Lung (tissue), 12 donors: Measurements from ENCODE around the gene MLLT1. TPM values are rescaled to one million over a fixed set of nuclear protein-coding genes. Genes with fewer than 3 reads are reported as not detected.

ENCODE experiments used
- ATAC-seq: fragments of 200-7000 bp; cut with Tn5 transposase; one replicate; pipeline ENCODE4 v1.9.1; 2020; ENCODE audit warnings: moderate number of reproducible peaks; ENCODE audit not compliant: insufficient read depth, low FRiP score
- DNase-seq, 3 donors: peaks; one replicate each; pipeline ENCODE4 v3.0.0-alpha.2; 2013 to 2017
- H3K27ac ChIP-seq, 2 donors: one replicate each; pipeline ENCODE4 v1.5.1; 2013; ENCODE audit warnings: mild to moderate bottlenecking in 2 of 2, moderate library complexity in 2 of 2, control low read depth in 1 of 2, inconsistent platforms in 1 of 2, low read depth in 1 of 2, low read length in 1 of 2
- H3K27me3 ChIP-seq, 3 donors: one replicate each; pipeline ENCODE4 v1.5.1; 2013; ENCODE audit warnings: low read length in 2 of 3; ENCODE audit not compliant: control insufficient read depth in 3 of 3, insufficient read depth in 3 of 3
- H3K36me3 ChIP-seq, 4 donors: one replicate each; pipeline ENCODE4 v1.5.1; 2013; ENCODE audit warnings: low read length in 4 of 4, mild to moderate bottlenecking in 1 of 4, moderate library complexity in 1 of 4; ENCODE audit not compliant: control insufficient read depth in 4 of 4, insufficient read depth in 4 of 4
- H3K4me1 ChIP-seq, 5 donors: one replicate each; pipeline ENCODE4 v1.5.1; 2013; ENCODE audit warnings: low read length in 5 of 5, mild to moderate bottlenecking in 2 of 5, moderate library complexity in 1 of 5; ENCODE audit not compliant: control insufficient read depth in 5 of 5, insufficient read depth in 5 of 5
- H3K4me3 ChIP-seq: one replicate; pipeline ENCODE4 v1.5.1; 2013; ENCODE audit warnings: mild to moderate bottlenecking, control low read depth, moderate library complexity
- H3K9ac ChIP-seq, 2 donors: one replicate each; pipeline ENCODE4 v1.5.1; 2013; ENCODE audit warnings: low read length in 2 of 2, control low read depth in 1 of 2; ENCODE audit not compliant: insufficient read depth in 1 of 2
- H3K9me3 ChIP-seq, 4 donors: one replicate each; pipeline ENCODE4 v1.5.1; 2013; ENCODE audit warnings: low read length in 3 of 4, mild to moderate bottlenecking in 1 of 4, moderate library complexity in 1 of 4; ENCODE audit not compliant: control insufficient read depth in 4 of 4, insufficient read depth in 3 of 4
- WGBS, 2 donors: extraction: QIAGEN DNeasy Blood & Tissue Kit; methylation state at CpG; one replicate each; pipeline ENCODE4 v1.1.7; 2013; 5-methylcytosine and 5-hydroxymethylcytosine counted together
- polyA plus RNA-seq, 2 donors: library from polyadenylated mRNA; stranded (reverse); fragments of 200-250 nt; gene quantifications; one replicate each; pipeline ENCODE4 v1.2.1, GENCODE V29; 2013
- total RNA-seq, 2 donors: library from RNA; depleted of rRNA in 1 of 2; stranded (reverse); fragments of >200 nt in 1 of 2; gene quantifications; one replicate each; pipeline ENCODE4 v1.2.1, GENCODE V29; 2014 to 2021
- TF ChIP-seq, protein P1 (sequence below): IDR thresholded peaks from 2 replicates; pipeline ENCODE4 v1.5.1; 2012; ENCODE audit warnings: mild to moderate bottlenecking; ENCODE audit errors: control extremely low read depth, extremely low read depth
- donor health status: control.
- donor health status: control.
- donor health status: Bipolar disorder and iron deficiency.
- donor health status: healthy.
- donor health status: DM: yes; HTN: yes; CAD: no.

MLLT1 gene
- total and polyA plus RNA-seq, 4 donors = 24.8 to 120 (median 36.2) TPM

DNA sequence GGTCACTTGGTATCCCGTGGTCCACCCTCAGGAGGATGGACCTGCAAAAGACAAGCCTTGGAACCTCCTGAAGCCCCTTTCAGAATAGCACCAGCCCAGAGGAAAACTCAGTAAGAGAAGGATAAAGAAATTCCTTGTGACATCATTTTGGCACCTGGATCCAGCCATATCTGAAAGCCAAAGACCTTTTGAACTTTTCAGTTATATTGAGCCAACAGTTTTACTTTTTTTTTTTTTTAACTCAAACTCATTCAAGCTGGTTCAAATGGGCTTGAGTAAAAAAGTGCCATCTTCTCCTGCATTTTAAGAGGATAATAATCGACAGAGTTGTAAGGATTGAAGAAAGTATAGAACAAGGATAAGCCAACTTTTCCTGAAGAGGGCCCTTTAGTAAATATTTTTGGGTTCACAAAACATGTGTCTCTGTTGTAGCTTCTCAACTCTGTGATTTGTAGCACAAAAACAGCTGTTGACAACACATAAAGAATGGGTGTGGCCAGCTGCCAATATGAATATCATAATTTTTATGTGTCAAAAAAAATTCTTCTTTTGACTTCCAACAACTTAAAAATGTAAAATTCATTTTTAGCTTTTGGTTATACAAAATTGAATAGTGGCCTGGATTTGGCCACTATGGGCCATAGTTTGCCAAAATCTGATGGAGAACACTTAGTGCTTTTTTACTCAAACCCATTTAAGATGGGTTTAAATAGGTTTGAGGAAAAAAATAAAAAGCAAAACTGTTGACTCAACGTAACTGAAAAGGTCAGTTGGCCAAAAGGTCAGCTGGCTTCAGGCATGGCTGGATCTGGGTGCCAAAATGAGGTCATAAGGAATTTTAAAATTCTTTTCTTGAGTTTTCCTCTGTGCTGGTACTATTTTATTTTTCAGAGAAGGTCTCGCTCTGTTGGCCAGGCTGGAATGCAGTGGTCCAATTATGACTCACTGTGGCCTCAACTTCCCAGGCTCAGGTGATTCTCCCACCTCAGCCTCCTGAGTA lies 93.6 kb downstream of the MLLT1 start:
- H3K27ac ChIP-seq = no peak overlapping the region
- H3K36me3 ChIP-seq = no peaks in the 10 kb centered on the region
- peaks cover 0 to 10% (median 2%) of the 10 kb centered on the region in 4 donors for H3K9me3 ChIP-seq
- no peak overlapping the region for H3K9ac ChIP-seq
- no peaks in the 10 kb centered on the region for H3K27me3 ChIP-seq
- WGBS, 2 donors = 74 to 83% methylated on average over 4 of the region's 4 CpGs
- ATAC-seq (no peak), DNase-seq (no peak)
- no peak overlapping the region for H3K4me3 ChIP-seq
- H3K4me1 ChIP-seq = peaks cover 0 to 2% (median 0%) of the 10 kb centered on the region in 5 donors
- TF ChIP-seq, protein P1, sequence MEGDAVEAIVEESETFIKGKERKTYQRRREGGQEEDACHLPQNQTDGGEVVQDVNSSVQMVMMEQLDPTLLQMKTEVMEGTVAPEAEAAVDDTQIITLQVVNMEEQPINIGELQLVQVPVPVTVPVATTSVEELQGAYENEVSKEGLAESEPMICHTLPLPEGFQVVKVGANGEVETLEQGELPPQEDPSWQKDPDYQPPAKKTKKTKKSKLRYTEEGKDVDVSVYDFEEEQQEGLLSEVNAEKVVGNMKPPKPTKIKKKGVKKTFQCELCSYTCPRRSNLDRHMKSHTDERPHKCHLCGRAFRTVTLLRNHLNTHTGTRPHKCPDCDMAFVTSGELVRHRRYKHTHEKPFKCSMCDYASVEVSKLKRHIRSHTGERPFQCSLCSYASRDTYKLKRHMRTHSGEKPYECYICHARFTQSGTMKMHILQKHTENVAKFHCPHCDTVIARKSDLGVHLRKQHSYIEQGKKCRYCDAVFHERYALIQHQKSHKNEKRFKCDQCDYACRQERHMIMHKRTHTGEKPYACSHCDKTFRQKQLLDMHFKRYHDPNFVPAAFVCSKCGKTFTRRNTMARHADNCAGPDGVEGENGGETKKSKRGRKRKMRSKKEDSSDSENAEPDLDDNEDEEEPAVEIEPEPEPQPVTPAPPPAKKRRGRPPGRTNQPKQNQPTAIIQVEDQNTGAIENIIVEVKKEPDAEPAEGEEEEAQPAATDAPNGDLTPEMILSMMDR = no peak

DNA sequence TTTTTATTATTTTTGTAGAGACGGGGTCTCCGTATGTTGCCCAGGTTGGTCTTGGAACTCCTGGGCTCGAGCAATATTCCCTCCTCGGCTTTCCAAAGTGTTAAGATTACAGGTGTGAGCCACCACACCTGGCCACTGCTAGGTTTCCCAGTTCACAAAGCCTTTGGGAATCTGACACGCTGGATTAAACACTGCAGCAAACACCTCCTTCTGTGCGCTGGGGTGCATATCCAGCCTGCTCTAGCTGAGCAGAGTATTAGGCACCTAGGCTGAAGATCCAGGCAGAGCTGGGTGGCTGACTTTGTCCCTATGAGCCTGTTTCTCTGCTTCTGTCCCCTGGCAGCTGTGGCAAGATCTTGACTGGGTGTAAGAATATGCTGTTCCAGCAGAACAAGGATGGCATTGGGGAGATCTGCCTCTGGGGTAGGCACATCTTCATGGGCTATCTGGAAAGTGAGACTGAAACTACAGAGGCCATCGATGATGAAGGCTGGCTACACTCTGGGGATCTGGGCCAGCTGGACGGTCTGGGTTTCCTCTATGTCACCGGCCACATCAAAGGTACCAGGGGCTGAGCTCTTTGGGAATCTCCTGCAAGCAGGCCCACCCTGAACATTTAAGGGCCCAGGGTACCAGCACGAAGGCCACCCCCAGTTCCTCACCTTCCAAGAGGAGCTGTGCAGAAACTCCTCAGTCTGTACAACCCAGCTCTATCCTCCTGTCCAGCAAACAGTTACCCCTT lies 94.5 kb downstream of the MLLT1 start:
- H3K4me1 ChIP-seq = peaks cover 0 to 2% (median 0%) of the 10 kb centered on the region in 5 donors
- TF ChIP-seq, protein P1 = no peak
- WGBS, 2 donors = 79 to 88% methylated on average over 10 of the region's 10 CpGs
- H3K9ac ChIP-seq = no peak overlapping the region
- no peak overlapping the region for H3K4me3 ChIP-seq
- ATAC-seq (no peak), DNase-seq (no peak)
- H3K27ac ChIP-seq = no peak overlapping the region
- peaks cover 0 to 10% (median 2%) of the 10 kb centered on the region in 4 donors for H3K9me3 ChIP-seq
- H3K36me3 ChIP-seq = no peaks in the 10 kb centered on the region
- no peaks in the 10 kb centered on the region for H3K27me3 ChIP-seq

DNA sequence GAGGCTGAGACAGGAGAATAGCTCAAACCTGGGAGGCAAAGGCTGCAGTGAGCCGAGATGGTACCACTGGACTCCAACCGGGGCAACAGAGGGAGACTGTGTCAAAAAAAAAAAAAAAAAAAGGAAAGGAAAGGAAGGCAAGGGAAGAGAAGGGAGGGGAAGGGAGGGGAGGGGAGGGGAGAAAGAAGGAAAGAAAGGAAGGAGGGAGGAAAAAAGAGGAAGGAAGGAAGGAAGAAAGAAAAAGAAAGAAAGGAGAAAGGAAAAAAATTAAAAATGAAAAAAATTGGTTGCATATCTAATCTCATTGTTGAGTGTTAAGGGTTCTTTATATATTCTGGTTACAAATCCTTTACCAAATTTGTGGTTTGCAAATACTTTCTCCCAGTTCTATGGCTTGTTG lies 98.7 kb downstream of the MLLT1 start:
- TF ChIP-seq, protein P1 = no peak
- H3K9me3 ChIP-seq = peaks cover 0 to 5% (median 1%) of the 10 kb centered on the region in 4 donors
- no peaks in the 10 kb centered on the region for H3K36me3 ChIP-seq
- H3K4me3 ChIP-seq = no peak overlapping the region
- H3K27ac ChIP-seq = no peak overlapping the region
- 78 to 81% methylated on average over 2 of the region's 2 CpGs for WGBS, 2 donors
- peaks cover 0 to 2% (median 0%) of the 10 kb centered on the region in 5 donors for H3K4me1 ChIP-seq
- H3K27me3 ChIP-seq = no peaks in the 10 kb centered on the region
- DNase-seq = no peak
- H3K9ac ChIP-seq = no peak overlapping the region
- no peak for ATAC-seq
